Trophoblast cell (in vitro differentiated cells and primary cell): ENCODE measurements around the gene SUSD1.

ENCODE experiments used
- DNase-seq, 2 donors: peaks; one replicate each; pipeline ENCODE4 v3.0.0-alpha.2; 2016
- H2AFZ ChIP-seq: 2 replicates; pipeline ENCODE4 v1.6.1; 2013; ENCODE audit warnings: low read length, moderate library complexity, mild to moderate bottlenecking; ENCODE audit not compliant: insufficient read depth, poor library complexity
- H2AK5ac ChIP-seq: 2 replicates; pipeline ENCODE4 v1.6.1; 2013; ENCODE audit warnings: mild to moderate bottlenecking, low read length
- H2BK120ac ChIP-seq: 2 replicates; pipeline ENCODE4 v1.6.1; 2013; ENCODE audit warnings: low read length, mild to moderate bottlenecking, moderate library complexity; ENCODE audit not compliant: insufficient read depth, poor library complexity
- H2BK12ac ChIP-seq: 2 replicates; pipeline ENCODE4 v1.6.1; 2013; ENCODE audit warnings: mild to moderate bottlenecking, low read length, moderate library complexity
- H2BK5ac ChIP-seq: 2 replicates; pipeline ENCODE4 v1.6.1; 2013; ENCODE audit warnings: low read length, low read depth, moderate library complexity, mild to moderate bottlenecking; ENCODE audit not compliant: poor library complexity
- H3K14ac ChIP-seq: 2 replicates; pipeline ENCODE4 v1.6.1; 2013; ENCODE audit warnings: mild to moderate bottlenecking, low read length
- H3K18ac ChIP-seq: 2 replicates; pipeline ENCODE4 v1.6.1; 2013; ENCODE audit warnings: mild to moderate bottlenecking, low read length
- H3K23ac ChIP-seq: 2 replicates; pipeline ENCODE4 v1.6.1; 2013; ENCODE audit warnings: low read length
- H3K27ac ChIP-seq: 2 replicates; pipeline ENCODE4 v1.5.1; 2013; ENCODE audit warnings: low read depth, mild to moderate bottlenecking, inconsistent platforms, low read length, moderate library complexity
- H3K27me3 ChIP-seq: 2 replicates; pipeline ENCODE4 v1.6.1; 2013; ENCODE audit warnings: inconsistent platforms, mild to moderate bottlenecking, low read length, moderate library complexity; ENCODE audit not compliant: insufficient read depth
- H3K36me3 ChIP-seq, 2 experiments: 1 replicate in 1 of 2; 2 replicates in 1 of 2; pipeline ENCODE4 v1.6.1; 2013; ENCODE audit warnings: low read length in 2 of 2, mild to moderate bottlenecking in 2 of 2, moderate library complexity in 1 of 2; ENCODE audit not compliant: insufficient read depth in 2 of 2, control insufficient read depth in 1 of 2
- H3K4ac ChIP-seq: 2 replicates; pipeline ENCODE4 v1.6.1; 2013; ENCODE audit warnings: low read depth, mild to moderate bottlenecking, low read length, moderate library complexity
- H3K4me1 ChIP-seq, 2 experiments: 1 replicate in 1 of 2; 2 replicates in 1 of 2; pipeline ENCODE4 v1.6.1; 2013; ENCODE audit warnings: low read length in 2 of 2, mild to moderate bottlenecking in 2 of 2, moderate library complexity in 1 of 2; ENCODE audit not compliant: insufficient read depth in 2 of 2, control insufficient read depth in 1 of 2
- H3K4me2 ChIP-seq: 2 replicates; pipeline ENCODE4 v1.6.1; 2013; ENCODE audit warnings: inconsistent platforms, mild to moderate bottlenecking, low read length, moderate library complexity
- H3K4me3 ChIP-seq: 2 replicates; pipeline ENCODE4 v1.5.1; 2013; ENCODE audit warnings: mild to moderate bottlenecking, low read depth, low read length, inconsistent platforms
- H3K79me1 ChIP-seq: one replicate; pipeline ENCODE4 v1.6.1; 2013; ENCODE audit warnings: low read length
- H3K79me2 ChIP-seq: 2 replicates; pipeline ENCODE4 v1.6.1; 2013; ENCODE audit warnings: low read length, mild to moderate bottlenecking; ENCODE audit not compliant: control insufficient read depth, insufficient read depth, poor library complexity
- H3K9ac ChIP-seq: 2 replicates; pipeline ENCODE4 v1.6.1; 2013; ENCODE audit warnings: mild to moderate bottlenecking, low read length
- H3K9me3 ChIP-seq: 2 replicates; pipeline ENCODE4 v1.6.1; 2013; ENCODE audit warnings: low read depth, mild to moderate bottlenecking, control low read depth, inconsistent platforms, low read length; ENCODE audit not compliant: insufficient read depth
- H4K12ac ChIP-seq: 2 replicates; pipeline ENCODE4 v1.6.1; 2013; ENCODE audit warnings: low read depth, mild to moderate bottlenecking, low read length, moderate library complexity
- H4K8ac ChIP-seq: 2 replicates; pipeline ENCODE4 v1.6.1; 2013; ENCODE audit warnings: low read depth, mild to moderate bottlenecking, low read length, moderate library complexity
- H4K91ac ChIP-seq: one replicate; pipeline ENCODE4 v1.6.1; 2013; ENCODE audit warnings: low read depth, mild to moderate bottlenecking, low read length, moderate library complexity
- WGBS: extraction: QIAGEN DNeasy Blood & Tissue Kit; methylation state at CpG from one replicate; pipeline ENCODE4 v1.1.7; 2013; ENCODE audit warnings: missing lambda C conversion rate; ENCODE audit not compliant: insufficient read length, insufficient coverage; ENCODE audit errors: extremely low coverage; 5-methylcytosine and 5-hydroxymethylcytosine counted together

Gene SUSD1

DNA sequence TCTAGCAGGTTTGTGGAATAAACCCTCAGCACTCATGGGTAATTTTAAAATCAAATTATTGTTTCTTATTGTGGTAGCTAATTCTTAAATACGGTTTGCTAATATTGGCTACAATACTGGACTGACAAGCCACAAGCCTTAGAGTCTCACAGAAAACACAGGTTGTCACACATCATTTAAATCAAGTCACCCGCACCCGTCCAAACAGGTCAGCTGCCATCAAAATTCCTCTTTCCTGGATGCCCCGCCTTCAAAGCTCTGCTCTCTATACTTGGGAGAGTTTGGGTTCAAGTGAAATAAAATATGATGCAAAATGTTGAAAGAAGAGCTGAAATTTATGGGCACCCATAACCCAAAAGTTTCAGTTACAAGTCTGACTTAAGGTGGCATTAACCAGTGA lies 12.3 kb upstream of the SUSD1 start:
- WGBS: no CpG with 5 or more reads among the region's 4 CpGs

GRCh38 chr9:112186695-112187094 lies 11.6 kb upstream of the SUSD1 start:
- Histone ChIP-seq H3K27me3 (no peaks in the 10 kb centered on the region), H4K12ac (no peak overlapping the region), H3K18ac (no peak overlapping the region), H3K4me1 (peaks cover 0 to 2% of the 10 kb centered on the region in 2 experiments), H3K79me1 (no peaks in the 10 kb centered on the region), H3K14ac (no peak overlapping the region), H2AK5ac (no peak overlapping the region), H3K27ac (no peak overlapping the region), H3K9ac (no peak overlapping the region), H2AFZ (no peak overlapping the region), H3K36me3 (no peaks in the 10 kb centered on the region), H3K23ac (no peak overlapping the region), H4K8ac (no peak overlapping the region), H4K91ac (no peak overlapping the region), H3K9me3 (no peaks in the 10 kb centered on the region), H2BK12ac (no peak overlapping the region), H3K4me2 (no peak overlapping the region), H3K79me2 (no peaks in the 10 kb centered on the region), H2BK5ac (no peak overlapping the region), H3K4me3 (no peak overlapping the region), H2BK120ac (no peak overlapping the region), H3K4ac (no peak overlapping the region)
- no peak for DNase-seq
- WGBS: no CpG with 5 or more reads among the region's 4 CpGs

More for the DNA sequence above, 12.3 kb upstream of the SUSD1 start:
- no peak overlapping the region for H3K18ac ChIP-seq
- no peak overlapping the region for H3K14ac ChIP-seq
- H3K79me2 ChIP-seq: no peaks in the 10 kb centered on the region
- peaks cover 0 to 2% of the 10 kb centered on the region in 2 experiments for H3K4me1 ChIP-seq
- no peaks in the 10 kb centered on the region for H3K27me3 ChIP-seq
- no peak overlapping the region for H2AK5ac ChIP-seq
- no peak overlapping the region for H3K4me2 ChIP-seq
- H3K9ac ChIP-seq: no peak overlapping the region
- H2BK120ac ChIP-seq: no peak overlapping the region
- H3K9me3 ChIP-seq: no peaks in the 10 kb centered on the region
- H2AFZ ChIP-seq: no peak overlapping the region
- no peak overlapping the region for H2BK12ac ChIP-seq
- no peak overlapping the region for H3K4me3 ChIP-seq
- H3K27ac ChIP-seq: no peak overlapping the region
- no peak overlapping the region for H3K4ac ChIP-seq
- no peak overlapping the region for H4K91ac ChIP-seq
- H4K12ac ChIP-seq: no peak overlapping the region
- H4K8ac ChIP-seq: no peak overlapping the region
- H3K79me1 ChIP-seq: no peaks in the 10 kb centered on the region
- H2BK5ac ChIP-seq: no peak overlapping the region
- DNase-seq: no peak
- no peaks in the 10 kb centered on the region for H3K36me3 ChIP-seq
- no peak overlapping the region for H3K23ac ChIP-seq

- WGBS: no CpG with 5 or more reads among the region's 2 CpGs
- H2BK12ac ChIP-seq: no peak overlapping the region
- no peak overlapping the region for H3K4me2 ChIP-seq
- H3K79me1 ChIP-seq: no peaks in the 10 kb centered on the region
- H3K4me1 ChIP-seq: peaks cover 0 to 8% of the 10 kb centered on the region in 2 experiments
- H2BK120ac ChIP-seq: no peak overlapping the region
- H2BK5ac ChIP-seq: no peak overlapping the region
- no peak overlapping the region for H2AK5ac ChIP-seq
- H3K27me3 ChIP-seq: no peaks in the 10 kb centered on the region
- no peak overlapping the region for H4K91ac ChIP-seq
- H3K9ac ChIP-seq: no peak overlapping the region
- no peak overlapping the region for H3K18ac ChIP-seq
- H3K4me3 ChIP-seq: no peak overlapping the region
- H3K9me3 ChIP-seq: no peaks in the 10 kb centered on the region
- no peak overlapping the region for H3K4ac ChIP-seq
- no peak overlapping the region for H4K12ac ChIP-seq
- H3K79me2 ChIP-seq: no peaks in the 10 kb centered on the region
- H3K23ac ChIP-seq: no peak overlapping the region
- H3K27ac ChIP-seq: no peak overlapping the region
- no peak overlapping the region for H3K14ac ChIP-seq
- DNase-seq: no peak
- H4K8ac ChIP-seq: no peak overlapping the region
- no peaks in the 10 kb centered on the region for H3K36me3 ChIP-seq
- no peak overlapping the region for H2AFZ ChIP-seq
Observed at GRCh38 chr9:112184946-112185345, 9.8 kb upstream of the SUSD1 start.

- H3K79me2 ChIP-seq: no peaks in the 10 kb centered on the region
- H3K4me3 ChIP-seq: no peak overlapping the region
- no peaks in the 10 kb centered on the region for H3K9me3 ChIP-seq
- H2BK5ac ChIP-seq: no peak overlapping the region
- no peak overlapping the region for H3K14ac ChIP-seq
- no peak overlapping the region for H3K9ac ChIP-seq
- no peak overlapping the region for H3K23ac ChIP-seq
- peaks cover 0 to 8% of the 10 kb centered on the region in 2 experiments for H3K4me1 ChIP-seq
- no CpG with 5 or more reads among the region's 3 CpGs for WGBS
- no peaks in the 10 kb centered on the region for H3K27me3 ChIP-seq
- no peak overlapping the region for H3K4me2 ChIP-seq
- no peak overlapping the region for H2BK12ac ChIP-seq
- no peak overlapping the region for H3K18ac ChIP-seq
- no peak overlapping the region for H2AFZ ChIP-seq
- no peaks in the 10 kb centered on the region for H3K36me3 ChIP-seq
- H4K12ac ChIP-seq: no peak overlapping the region
- no peak overlapping the region for H4K8ac ChIP-seq
- no peak overlapping the region for H2BK120ac ChIP-seq
- no peak overlapping the region for H4K91ac ChIP-seq
- no peak overlapping the region for H3K27ac ChIP-seq
- H2AK5ac ChIP-seq: no peak overlapping the region
- no peaks in the 10 kb centered on the region for H3K79me1 ChIP-seq
- no peak overlapping the region for H3K4ac ChIP-seq
- no peak for DNase-seq
Observed at GRCh38 chr9:112184221-112184620, 9.1 kb upstream of the SUSD1 start.
